ENCODE results near the gene NR2F1-AS1. TPM values are rescaled to one million over a fixed set of nuclear protein-coding genes. Genes with fewer than 3 reads are reported as not detected.

NR2F1-AS1 gene
- total RNA-seq, 2 experiments from 2014 or later: not detected

Other genes starting within 250 kb of the NR2F1-AS1 start
- not detected for gene NR2F1, start 2.0 kb upstream of the NR2F1-AS1 start, total RNA-seq
- under 1 TPM; 0.22 to 0.27 TPM for gene POU5F2, start 160.4 kb upstream of the NR2F1-AS1 start, total RNA-seq

Measured in activated naive CD8-positive, alpha-beta T cell treated with anti-CD3 and anti-CD28 coated beads for 36 hours (primary cell).